ENCODE results near the gene ABHD17C.

- no peak for TF ChIP-seq CTCF (IDR thresholded peaks at IDR 0.05)
- no peak for TF ChIP-seq POLR2A (IDR thresholded peaks at IDR 0.05)
Measured at GRCh38 chr15:80703081-80703480, 8.0 kb downstream of the ABHD17C start.

Data from right lobe of liver (tissue), 4 donors.